ENCODE data around the gene PEX16.

DNA sequence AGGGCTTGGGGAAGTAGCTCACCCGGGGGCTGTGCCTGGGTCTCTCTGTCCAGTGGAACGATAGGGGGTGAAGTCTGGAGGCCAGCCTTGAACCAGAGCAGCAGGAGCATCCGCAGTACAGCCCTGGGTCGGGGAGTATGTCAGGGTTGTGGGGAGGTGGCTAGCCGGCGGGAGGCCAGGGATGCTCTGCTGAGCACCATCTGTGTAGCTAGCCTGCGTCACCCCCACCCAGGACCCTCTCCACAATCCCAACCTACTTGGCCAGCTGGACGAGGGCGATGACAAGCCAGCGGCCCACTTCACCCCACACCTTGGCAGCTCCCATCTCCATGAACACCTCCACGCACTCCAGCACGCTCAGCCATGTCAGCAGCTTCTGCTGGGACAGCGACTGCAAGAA lies 2.2 kb downstream of the PEX16 start:
- TF ChIP-seq, protein P1, sequence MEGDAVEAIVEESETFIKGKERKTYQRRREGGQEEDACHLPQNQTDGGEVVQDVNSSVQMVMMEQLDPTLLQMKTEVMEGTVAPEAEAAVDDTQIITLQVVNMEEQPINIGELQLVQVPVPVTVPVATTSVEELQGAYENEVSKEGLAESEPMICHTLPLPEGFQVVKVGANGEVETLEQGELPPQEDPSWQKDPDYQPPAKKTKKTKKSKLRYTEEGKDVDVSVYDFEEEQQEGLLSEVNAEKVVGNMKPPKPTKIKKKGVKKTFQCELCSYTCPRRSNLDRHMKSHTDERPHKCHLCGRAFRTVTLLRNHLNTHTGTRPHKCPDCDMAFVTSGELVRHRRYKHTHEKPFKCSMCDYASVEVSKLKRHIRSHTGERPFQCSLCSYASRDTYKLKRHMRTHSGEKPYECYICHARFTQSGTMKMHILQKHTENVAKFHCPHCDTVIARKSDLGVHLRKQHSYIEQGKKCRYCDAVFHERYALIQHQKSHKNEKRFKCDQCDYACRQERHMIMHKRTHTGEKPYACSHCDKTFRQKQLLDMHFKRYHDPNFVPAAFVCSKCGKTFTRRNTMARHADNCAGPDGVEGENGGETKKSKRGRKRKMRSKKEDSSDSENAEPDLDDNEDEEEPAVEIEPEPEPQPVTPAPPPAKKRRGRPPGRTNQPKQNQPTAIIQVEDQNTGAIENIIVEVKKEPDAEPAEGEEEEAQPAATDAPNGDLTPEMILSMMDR (conservative IDR thresholded peaks at IDR 0.05; ENCODE audit: low read length), result no peak
- no peak for TF ChIP-seq EZH2phosphoT487 (IDR thresholded peaks at IDR 0.05; ENCODE audit: borderline replicate concordance, low read depth, low read length)

Measured in OCI-LY7 (cell line).